ENCODE data around the gene WDR27. TPM values are rescaled to one million over a fixed set of nuclear protein-coding genes. Genes with fewer than 3 reads are reported as not detected.
"Not testable (repeated sequence)": the region's sequence is repeated elsewhere in the genome, so short reads cannot be mapped to it uniquely, and the experiment has no call there.

The WDR27 gene
- total and polyA plus RNA-seq, 2 donors from 2014 or later: 12.3 to 45.0 TPM

GRCh38 chr6:169701311-169701953 lies 397 bp downstream of the WDR27 start:
- Histone ChIP-seq H3K9ac (ENCODE audit: low read length in 3 of 3) (peak overlapping the region; percentile 50 to 89 (median 73)), H3K27me3 (ENCODE audit: control insufficient read depth, insufficient read depth, low read length) (no peaks in the 10 kb centered on the region), H3K4me1 (ENCODE audit: control insufficient read depth in 2 of 3, insufficient read depth in 2 of 3, low read depth in 1 of 3, low read length in 3 of 3) (peaks cover 4 to 18% (median 14%) of the 10 kb centered on the region in 3 donors), H3K4me3 (ENCODE audit: low read length in 3 of 3) (peak overlapping the region; percentile 75 to 97 (median 82)), H3K36me3 (ENCODE audit: control insufficient read depth in 2 of 3, insufficient read depth in 3 of 3, low read length in 3 of 3) (peaks cover 2 to 5% (median 4%) of the 10 kb centered on the region in 3 donors), H3K27ac (ENCODE audit: low read depth in 2 of 2, low read length in 2 of 2) (peak overlapping the region; percentile 92 to 93), H3K9me3 (ENCODE audit: control insufficient read depth in 2 of 3, insufficient read depth in 1 of 3, low read length in 3 of 3) (no peaks in the 10 kb centered on the region)
- DNase-seq (no peak), FAIRE-seq (no peak)
- TF ChIP-seq CTCF (IDR thresholded peaks at IDR 0.05; ENCODE audit: borderline replicate concordance, extremely low read depth, insufficient read depth): no peak
- intact Hi-C loops (cut with DNase I): no loop called here

- Histone ChIP-seq H3K4me3 (ENCODE audit: low read length in 3 of 3) (no peak overlapping the region), H3K9ac (ENCODE audit: low read length in 3 of 3) (no peak overlapping the region), H3K9me3 (ENCODE audit: control insufficient read depth in 2 of 3, insufficient read depth in 1 of 3, low read length in 3 of 3) (no peaks in the 10 kb centered on the region), H3K27ac (ENCODE audit: low read depth in 2 of 2, low read length in 2 of 2) (no peak overlapping the region), H3K4me1 (ENCODE audit: control insufficient read depth in 2 of 3, insufficient read depth in 2 of 3, low read depth in 1 of 3, low read length in 3 of 3) (peaks cover 4 to 16% (median 14%) of the 10 kb centered on the region in 3 donors), H3K36me3 (ENCODE audit: control insufficient read depth in 2 of 3, insufficient read depth in 3 of 3, low read length in 3 of 3) (peaks cover 0 to 5% (median 2%) of the 10 kb centered on the region in 3 donors), H3K27me3 (ENCODE audit: control insufficient read depth, insufficient read depth, low read length) (no peaks in the 10 kb centered on the region)
- intact Hi-C loops (cut with DNase I): no loop called here
- no peak for FAIRE-seq
- TF ChIP-seq CTCF (IDR thresholded peaks at IDR 0.05; ENCODE audit: borderline replicate concordance, extremely low read depth, insufficient read depth): no peak
- DNase-seq: peak in 3 of 5 donors; percentile 21 to 62 (median 32)
Measured at GRCh38 chr6:169700296-169700695, 1.5 kb downstream of the WDR27 start.

- H3K36me3 ChIP-seq (ENCODE audit: control insufficient read depth in 2 of 3, insufficient read depth in 3 of 3, low read length in 3 of 3); H3K27me3 ChIP-seq (ENCODE audit: control insufficient read depth, insufficient read depth, low read length); H3K27ac ChIP-seq (ENCODE audit: low read depth in 2 of 2, low read length in 2 of 2); H3K4me3 ChIP-seq (ENCODE audit: low read length in 3 of 3); H3K9me3 ChIP-seq (ENCODE audit: control insufficient read depth in 2 of 3, insufficient read depth in 1 of 3, low read length in 3 of 3); H3K9ac ChIP-seq (ENCODE audit: low read length in 3 of 3); intact Hi-C loops (cut with DNase I); FAIRE-seq; DNase-seq; H3K4me1 ChIP-seq (ENCODE audit: control insufficient read depth in 2 of 3, insufficient read depth in 2 of 3, low read depth in 1 of 3, low read length in 3 of 3): not testable (repeated sequence)
- peak; percentile 29 for TF ChIP-seq CTCF (IDR thresholded peaks at IDR 0.05; ENCODE audit: borderline replicate concordance, extremely low read depth, insufficient read depth)
Measured at GRCh38 chr6:169697115-169697514, 4.7 kb downstream of the WDR27 start.

Data from kidney (tissue), 14 donors.